ENCODE data around the gene RELA. TPM values are rescaled to one million over a fixed set of nuclear protein-coding genes. Genes with fewer than 3 reads are reported as not detected.
A peak's percentile ranks its signal among the peaks of the same experiment; 100 is the strongest.

Gene RELA
- total RNA-seq (2013; cell fraction: nucleolus; rRNA removed): 91.6 and 99.8 TPM in 2 replicates
- total RNA-seq (2014; rRNA removed): 28.1 and 33.6 TPM in 2 replicates
- 15.3 and 16.8 TPM in 2 replicates for total RNA-seq (2014; rRNA removed; fragmentation: Illumina TruSeq; extraction: Trizol)
- 51.7 and 56.4 TPM in 2 replicates for total RNA-seq (2021)
- 26.3 TPM for polyA plus RNA-seq (2011; ENCODE audit: low read depth)
- 13.4 and 32.7 TPM in 2 replicates for polyA plus RNA-seq (2011; rRNA removed)
- polyA plus RNA-seq (2011; cell fraction: cytosol; rRNA removed): 28.1 and 28.2 TPM in 2 replicates
- 205 and 257 TPM in 2 replicates for polyA plus RNA-seq (2011; cell fraction: nucleus; rRNA removed)
- polyA plus RNA-seq (2012): 60.7 and 67.5 TPM in 2 replicates
- 21.8 and 34.7 TPM in 2 replicates for polyA plus RNA-seq (2014; fragmentation: Illumina TruSeq; extraction: Trizol)
- 10 to 100 TPM in 1 of 2 experiments, 1 to 10 TPM in 1; 5.1 to 12.8 TPM for polyA plus RNA-seq (2014; fragmentation: Nextera tagmentation; extraction: Ambion mirVana)
- polyA plus RNA-seq (2014; rRNA removed): 37.4 and 60.0 TPM in 2 replicates
- polyA plus RNA-seq (2016; fragmentation: Nextera tagmentation; extraction: Ambion mirVana): 10 to 100 TPM; 38.1 to 42.8 TPM
- 35.8 and 49.0 TPM in 2 replicates for polyA minus RNA-seq (2011; rRNA and poly(A)+ RNA removed)
- polyA minus RNA-seq (2011; cell fraction: cytosol; rRNA and poly(A)+ RNA removed): 18.3 and 22.1 TPM in 2 replicates
- 82.5 and 108 TPM in 2 replicates for polyA minus RNA-seq (2011; cell fraction: nucleus; rRNA and poly(A)+ RNA removed)
- percentile 93 among the genes with signal in this experiment for Bru-seq, nascent RNA
- percentile 95 among the genes with signal in this experiment for BruChase-seq, experiment 1, labeled RNA remaining after a 6-hour chase
- percentile 96 among the genes with signal in this experiment for BruChase-seq, experiment 2, labeled RNA remaining after a 2-hour chase
- long read RNA-seq, experiment 1, partial matches to known transcripts: 2 of 10 reads
- long read RNA-seq, experiment 1, other reads (novel, unspliced or antisense): 4 of 10 reads
- long read RNA-seq, experiment 2, partial matches to known transcripts: 7 of 7 reads
- long read RNA-seq, experiment 2, other reads (novel, unspliced or antisense): 0 of 7 reads

- DNase-seq (ENCODE audit: low read depth, low spot score): no peak
- H3K4me3 ChIP-seq: peak within 1 kb of the TSS; percentile 91
- H3K4me2 ChIP-seq (ENCODE audit: control insufficient read depth, insufficient read depth): peak within 1 kb of the TSS; percentile 92
- H3K4me1 ChIP-seq (ENCODE audit: control insufficient read depth, insufficient read depth, low read length): peaks cover 9% of the 10 kb centered on the region
- peak; percentile 84 for ATAC-seq
- RAD21 ChIA-PET (ENCODE audit: unreplicated experiment): interaction anchor here (0.7 to 2.6 kb wide), 12 partner anchors 10 to 186 kb away, joined by 3 to 19 read pairs (median 6); partner anchors contain the start of genes AP5B1, KAT5, PCNX3 and RNASEH2C
- H3K9me3 ChIP-seq (replicated peaks; ENCODE audit: control insufficient read depth, insufficient read depth, low read length): no peaks in the 10 kb centered on the region
- CTCF ChIA-PET: interaction anchor here (0.6 to 3.6 kb wide), 10 partner anchors 10 to 223 kb away, joined by 3 to 13 read pairs (median 7); partner anchors contain the start of genes KAT5, MUS81, PCNX3 and SIPA1
- in situ Hi-C loops (cut with MboI) (no loop called here), intact Hi-C loops (cut with micrococcal nuclease; ENCODE audit: unreplicated experiment) (loop anchor here (1.0 kb wide), 3 partner anchors 23 to 195 kb away; partner anchors contain the start of gene CFL1)
- FAIRE-seq: peak; percentile 65
- POLR2A ChIA-PET: interaction anchor here (0.5 to 5.5 kb wide), 15 partner anchors 8 to 227 kb away, joined by 3 to 88 read pairs (median 4); partner anchors contain the start of genes CCDC85B, KAT5, PCNX3 and SIPA1
- no peaks in the 10 kb centered on the region; the same call in none of the 2 replicates for H4K20me1 ChIP-seq (ENCODE audit: control insufficient read depth, insufficient read depth)
- no peaks in the 10 kb centered on the region for H3K27me3 ChIP-seq (replicated peaks in 1 of 2; ENCODE audit: control insufficient read depth in 2 of 2, insufficient read depth in 2 of 2, low read length in 1 of 2)
- H3K36me3 ChIP-seq (ENCODE audit: control insufficient read depth in 2 of 2, insufficient read depth in 2 of 2, low read length in 1 of 2): peaks cover 13 to 15% of the 10 kb centered on the region in 2 experiments; a peak in 3 of 4 replicates
- BruUV-seq (replicated peaks): TSS peak; percentile 96
- H3K27ac ChIP-seq (ENCODE audit: control insufficient read depth, insufficient read depth): peak within 1 kb of the TSS; percentile 98
- WGBS (ENCODE audit: insufficient coverage, insufficient replicate concordance, low lambda C conversion rate, missing lambda C conversion rate): under 1% methylated on average over 84 of the region's 91 CpGs
- H2AFZ ChIP-seq (ENCODE audit: control insufficient read depth, low read depth, low read length): peak within 1 kb of the TSS; percentile 66
- H3K79me2 ChIP-seq (ENCODE audit: control insufficient read depth, insufficient read depth, low read length): peaks cover 26% of the 10 kb centered on the region
- SMC1A ChIA-PET (ENCODE audit: uncharacterized antibody, unreplicated experiment): interaction anchor here (1.1 to 1.9 kb wide), 6 partner anchors 9 to 227 kb away, joined by 3 to 19 read pairs (median 6); partner anchors contain the start of genes CCDC85B and PCNX3
- H3K9ac ChIP-seq (ENCODE audit: control insufficient read depth, insufficient read depth, low read length): peak within 1 kb of the TSS; percentile 98
- peak; percentile 52; the same call in 1 of the 2 replicates for TF ChIP-seq SMARCA5 (IDR thresholded peaks at IDR 0.05)
- TF ChIP-seq ZBTB11 (CRISPR knock-in tag; IDR thresholded peaks at IDR 0.05): no peak
- peak; percentile 71 for TF ChIP-seq CBFB (IDR thresholded peaks at IDR 0.05; ENCODE audit: low read depth)
- peak; percentile 27; the same call in 1 of the 2 replicates for TF ChIP-seq NFYB (IDR thresholded peaks at IDR 0.05; ENCODE audit: insufficient read depth, low read depth, low read length)
- peak; percentile 31 for TF ChIP-seq SIN3A (IDR thresholded peaks at IDR 0.05; ENCODE audit: low read depth, low read length)
- TF ChIP-seq NFIC (IDR thresholded peaks at IDR 0.05; ENCODE audit: low read depth, low read length): no peak
- TF ChIP-seq MYB (IDR thresholded peaks at IDR 0.05; ENCODE audit: borderline replicate concordance, low read depth, low read length): no peak
- 0 out of 2 replicates have a peak, but pooled peaks have one; percentile 63 for TF ChIP-seq BCLAF1 (IDR thresholded peaks at IDR 0.05)
- peak; percentile 88 for TF ChIP-seq POLR2AphosphoS5 (IDR thresholded peaks at IDR 0.05; ENCODE audit: low read length)
Observed at GRCh38 chr11:65662799-65663638, at the start of gene RELA. Gene RELA (minus strand): TSS chr11:65662916. CDS start chr11:65662832, 84 bp downstream.
